HCT116 (cell line): ENCODE measurements around the gene SPA17. TPM values are rescaled to one million over a fixed set of nuclear protein-coding genes. Genes with fewer than 3 reads are reported as not detected.

Experiments used
- ATAC-seq: fragments of 200-7000 bp; cut with Tn5 transposase; 2 replicates; pipeline ENCODE4 v1.9.1; 2020; ENCODE audit warnings: mild to moderate bottlenecking, moderate library complexity
- BruUV-seq: library from RNA; stranded (reverse); fragments of 400-500 nt; replicated peaks from 2 replicates; lab custom pipeline; 2021; lab: Mats Ljungman, UMichigan
- CTCF ChIA-PET: fragments of 300-600 bp; sonication (Branson Sonifier 250); formaldehyde crosslinking; loops from one replicate; lab custom pipeline; 2021; ENCODE audit warnings: antibody characterized with exemption; lab: Charles Lee
- POLR2A ChIA-PET: fragments of 300-600, 350-600 bp; sonication (Branson Sonifier 250); formaldehyde crosslinking; loops from one replicate; lab custom pipeline; 2021; ENCODE audit warnings: antibody characterized with exemption; lab: Charles Lee
- RAD21 ChIA-PET, 2 experiments: fragments of 300-600 bp; sonication (Branson Sonifier 250); formaldehyde crosslinking; loops; one replicate each; lab custom pipeline; 2023; ENCODE audit warnings: low total read pairs in 2 of 2; ENCODE audit not compliant: uncharacterized antibody in 2 of 2, unreplicated experiment in 2 of 2, low non-redundant PET in 1 of 2; lab: Charles Lee
- DNase-seq: peaks from one replicate; pipeline ENCODE4 v3.0.0-alpha.2; 2010; ENCODE audit warnings: low read depth, low spot score
- H2AFZ ChIP-seq: fragments of 200-600 bp; shearing (Covaris generic), sonication (generic); 2 replicates; pipeline ENCODE4 v1.6.1; 2017; ENCODE audit warnings: low read depth, mixed run types, mixed read lengths, antibody characterized with exemption, low read length; ENCODE audit not compliant: poor library complexity, severe bottlenecking
- H3K27ac ChIP-seq: 2 replicates; pipeline ENCODE4 v1.5.1; 2012; ENCODE audit warnings: low read depth, low read length
- H3K27me3 ChIP-seq: fragments of 200-600 bp; sonication (generic); 2 replicates; pipeline ENCODE4 v1.6.1; 2016; ENCODE audit warnings: mixed run types, low read length, mixed read lengths; ENCODE audit not compliant: insufficient read depth
- H3K36me3 ChIP-seq, 2 experiments: fragments of 200-500 bp in 1 of 2; fragments of 200-600 bp in 1 of 2; sonication (Bioruptor generic) in 1 of 2; sonication (generic) in 1 of 2; 2 replicates each; pipeline versions ENCODE4 v1.5.1 to v1.6.1; 2014 to 2016; ENCODE audit warnings: low read length in 2 of 2, inconsistent platforms in 1 of 2, mixed read lengths in 1 of 2, mixed run types in 1 of 2; ENCODE audit not compliant: insufficient read depth in 2 of 2, control insufficient read depth in 1 of 2
- H3K4me1 ChIP-seq, 2 experiments: fragments of 200-600 bp in 1 of 2; sonication (generic) in 1 of 2; 2 replicates each; pipeline versions ENCODE4 v1.5.1 to v1.6.1; 2012 to 2017; ENCODE audit warnings: low read length in 2 of 2, inconsistent platforms in 1 of 2, mild to moderate bottlenecking in 1 of 2, mixed read lengths in 1 of 2, mixed run types in 1 of 2, moderate library complexity in 1 of 2; ENCODE audit not compliant: insufficient read depth in 2 of 2, control insufficient read depth in 1 of 2
- H3K4me2 ChIP-seq: fragments of 200-600 bp; sonication (generic); 2 replicates; pipeline ENCODE4 v1.6.1; 2017; ENCODE audit warnings: mixed run types, low read length, mixed read lengths
- H3K4me3 ChIP-seq, 2 experiments: fragments of 200-600 bp in 1 of 2; sonication (generic) in 1 of 2; replicated peaks in 1 of 2; 2 replicates each; pipeline ENCODE4 v1.5.1; 2011 to 2016; ENCODE audit warnings: low read length in 2 of 2, control low read depth in 1 of 2, low read depth in 1 of 2, mild to moderate bottlenecking in 1 of 2, mixed read lengths in 1 of 2, mixed run types in 1 of 2
- H3K79me2 ChIP-seq: fragments of 200-600 bp; sonication (generic); 2 replicates; pipeline ENCODE4 v1.6.1; 2017; ENCODE audit warnings: mild to moderate bottlenecking, mixed run types, low read length, moderate library complexity, mixed read lengths; ENCODE audit not compliant: insufficient read depth
- H3K9ac ChIP-seq: fragments of 200-600 bp; sonication (generic); 2 replicates; pipeline ENCODE4 v1.6.1; 2016; ENCODE audit warnings: low read length, mixed read lengths
- H3K9me2 ChIP-seq: fragments of 200-600 bp; sonication (generic), shearing (Covaris generic); 2 replicates; pipeline ENCODE4 v1.6.1; 2017; ENCODE audit warnings: mixed run types, mild to moderate bottlenecking, moderate library complexity; ENCODE audit not compliant: insufficient read depth
- H3K9me3 ChIP-seq, 2 experiments: fragments of 200-500 bp in 1 of 2; fragments of 200-600 bp in 1 of 2; sonication (Bioruptor generic) in 1 of 2; sonication (generic) in 1 of 2; 2 replicates each; pipeline ENCODE4 v1.6.1; 2014 to 2017; ENCODE audit warnings: low read length in 2 of 2, mixed read lengths in 2 of 2, inconsistent platforms in 1 of 2, low read depth in 1 of 2, mild to moderate bottlenecking in 1 of 2, mixed run types in 1 of 2, moderate library complexity in 1 of 2; ENCODE audit not compliant: control insufficient read depth in 1 of 2, insufficient read depth in 1 of 2
- H4K20me1 ChIP-seq: fragments of 200-600 bp; sonication (generic), shearing (Covaris generic); 2 replicates; pipeline ENCODE4 v1.6.1; 2017; ENCODE audit warnings: mixed run types, mild to moderate bottlenecking, moderate library complexity; ENCODE audit not compliant: insufficient read depth
- CBX3 ChIP-seq: IDR thresholded peaks from 2 replicates; pipeline ENCODE4 v1.6.1; 2012; ENCODE audit warnings: low read depth
- CEBPB ChIP-seq: IDR thresholded peaks from 2 replicates; pipeline ENCODE4 v1.6.1; 2012; ENCODE audit warnings: low read depth
- EZH2phosphoT487 ChIP-seq: fragments of 200-600 bp; IDR thresholded peaks from 2 replicates; pipeline ENCODE4 v1.6.1; 2018; ENCODE audit warnings: antibody characterized with exemption, borderline replicate concordance
- JUND ChIP-seq: IDR thresholded peaks from 2 replicates; pipeline ENCODE4 v1.6.1; 2012
- SIN3A ChIP-seq: IDR thresholded peaks from 2 replicates; pipeline ENCODE4 v1.6.1; 2012; ENCODE audit warnings: low read depth
- YY1 ChIP-seq: IDR thresholded peaks from 2 replicates; pipeline ENCODE4 v1.6.1; 2011; ENCODE audit warnings: low read length, low read depth, moderate library complexity, mild to moderate bottlenecking; ENCODE audit not compliant: insufficient replicate concordance; ENCODE audit errors: extremely low read depth
- ZFX ChIP-seq: fragments of 450-650 bp; IDR thresholded peaks from 2 replicates; pipeline ENCODE4 v1.6.1; 2017
- ZNF274 ChIP-seq: fragments of 200-500 bp; sonication (Bioruptor generic); IDR thresholded peaks from 2 replicates; pipeline ENCODE4 v1.6.1; 2014; ENCODE audit warnings: mild to moderate bottlenecking, low read depth, low read length, inconsistent platforms
- intact Hi-C: fragments of 100-400 bp; cut with micrococcal nuclease; formaldehyde crosslinking; loops from 2 replicates; pipeline ENCODE4 v1.10.0; 2022
- total RNA-seq: library from RNA; stranded (reverse); gene quantifications from one replicate; pipeline ENCODE4 v1.2.1, GENCODE V29; 2021; ENCODE audit not compliant: unreplicated experiment
- TF ChIP-seq, protein P1 (sequence below): IDR thresholded peaks from 2 replicates; pipeline ENCODE4 v1.6.1; 2012; ENCODE audit warnings: low read depth

Gene SPA17
- total RNA-seq, 1 experiment from 2014 or later = 12.9 TPM

DNA sequence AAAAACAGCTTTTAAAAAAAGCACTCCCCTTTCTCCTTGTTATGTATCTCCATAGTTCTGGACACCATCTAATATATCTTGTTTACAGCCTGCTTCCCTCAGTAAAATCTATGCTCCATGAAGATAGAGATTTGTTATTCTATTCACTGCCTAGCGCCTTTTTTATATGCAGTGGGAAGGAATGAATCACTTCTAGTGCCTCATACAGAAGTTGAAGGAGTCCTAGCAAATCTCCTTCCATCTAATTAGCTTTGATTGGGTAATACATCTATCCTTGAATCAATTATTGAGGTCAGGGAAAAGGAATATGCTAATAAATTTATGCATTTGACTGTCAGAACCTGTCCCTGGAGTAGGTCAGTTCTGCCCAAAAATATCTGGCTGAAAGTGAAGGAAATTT, 25.8 kb downstream of the SPA17 start:
- ATAC-seq = no peak
- Histone ChIP-seq H3K36me3 (no peaks in the 10 kb centered on the region), H3K4me1 (no peaks in the 10 kb centered on the region), H3K9ac (no peak overlapping the region), H3K27ac (no peak overlapping the region), H3K4me2 (no peak overlapping the region), H3K27me3 (no peaks in the 10 kb centered on the region), H3K4me3 (no peak overlapping the region), H3K79me2 (no peaks in the 10 kb centered on the region), H3K9me2 (no peaks in the 10 kb centered on the region)
- no TSS peak for BruUV-seq
- intact Hi-C loops = no loop called here
- ChIA-PET POLR2A (no interaction called here), CTCF (no interaction called here)
- no peak for DNase-seq
- TF ChIP-seq CEBPB (no peak), JUND (no peak), YY1 (no peak), ZNF274 (no peak), EZH2phosphoT487 (no peak), SIN3A (no peak), ZFX (no peak), CBX3 (no peak)
- TF ChIP-seq, protein P1, sequence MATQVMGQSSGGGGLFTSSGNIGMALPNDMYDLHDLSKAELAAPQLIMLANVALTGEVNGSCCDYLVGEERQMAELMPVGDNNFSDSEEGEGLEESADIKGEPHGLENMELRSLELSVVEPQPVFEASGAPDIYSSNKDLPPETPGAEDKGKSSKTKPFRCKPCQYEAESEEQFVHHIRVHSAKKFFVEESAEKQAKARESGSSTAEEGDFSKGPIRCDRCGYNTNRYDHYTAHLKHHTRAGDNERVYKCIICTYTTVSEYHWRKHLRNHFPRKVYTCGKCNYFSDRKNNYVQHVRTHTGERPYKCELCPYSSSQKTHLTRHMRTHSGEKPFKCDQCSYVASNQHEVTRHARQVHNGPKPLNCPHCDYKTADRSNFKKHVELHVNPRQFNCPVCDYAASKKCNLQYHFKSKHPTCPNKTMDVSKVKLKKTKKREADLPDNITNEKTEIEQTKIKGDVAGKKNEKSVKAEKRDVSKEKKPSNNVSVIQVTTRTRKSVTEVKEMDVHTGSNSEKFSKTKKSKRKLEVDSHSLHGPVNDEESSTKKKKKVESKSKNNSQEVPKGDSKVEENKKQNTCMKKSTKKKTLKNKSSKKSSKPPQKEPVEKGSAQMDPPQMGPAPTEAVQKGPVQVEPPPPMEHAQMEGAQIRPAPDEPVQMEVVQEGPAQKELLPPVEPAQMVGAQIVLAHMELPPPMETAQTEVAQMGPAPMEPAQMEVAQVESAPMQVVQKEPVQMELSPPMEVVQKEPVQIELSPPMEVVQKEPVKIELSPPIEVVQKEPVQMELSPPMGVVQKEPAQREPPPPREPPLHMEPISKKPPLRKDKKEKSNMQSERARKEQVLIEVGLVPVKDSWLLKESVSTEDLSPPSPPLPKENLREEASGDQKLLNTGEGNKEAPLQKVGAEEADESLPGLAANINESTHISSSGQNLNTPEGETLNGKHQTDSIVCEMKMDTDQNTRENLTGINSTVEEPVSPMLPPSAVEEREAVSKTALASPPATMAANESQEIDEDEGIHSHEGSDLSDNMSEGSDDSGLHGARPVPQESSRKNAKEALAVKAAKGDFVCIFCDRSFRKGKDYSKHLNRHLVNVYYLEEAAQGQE = no peak
- TF ChIP-seq, all 23 proteins: peak for 0
- Histone ChIP-seq H4K20me1 (no peaks in the 10 kb centered on the region), H2AFZ (no peak overlapping the region), H3K9me3 (no peaks in the 10 kb centered on the region)
- RAD21 ChIA-PET = no interaction called here
